Kasumi-1 (cell line): ENCODE measurements around the gene COA8.
"Not testable (repeated sequence)": the region's sequence is repeated elsewhere in the genome, so short reads cannot be mapped to it uniquely, and the experiment has no call there.

Experiments used
- DNase-seq, 2 experiments: peaks; one replicate each; lab custom pipeline; 2025; lab: John Stamatoyannopoulos, UW

COA8 gene

GRCh38 chr14:103574707-103575285, 12.0 kb downstream of the COA8 start:
- DNase-seq = no peak

- no peak for DNase-seq
Measured at GRCh38 chr14:103576371-103577024, 13.7 kb downstream of the COA8 start.

- no peak for DNase-seq
Measured at GRCh38 chr14:103578401-103579075, 15.8 kb downstream of the COA8 start.

GRCh38 chr14:103581206-103581605, 18.4 kb downstream of the COA8 start:
- DNase-seq = no peak

- DNase-seq = no peak
Measured at GRCh38 chr14:103581954-103582703, 19.4 kb downstream of the COA8 start.

- DNase-seq = no peak
Measured at GRCh38 chr14:103584326-103584915, 21.7 kb downstream of the COA8 start.

- no peak for DNase-seq
Measured at GRCh38 chr14:103593577-103593976, 30.8 kb downstream of the COA8 start.

GRCh38 chr14:103594265-103594664, 31.5 kb downstream of the COA8 start:
- DNase-seq = no peak

GRCh38 chr14:103597623-103598377, 35.0 kb downstream of the COA8 start:
- DNase-seq = no peak

GRCh38 chr14:103600503-103600902, 37.7 kb downstream of the COA8 start:
- no peak for DNase-seq

GRCh38 chr14:103604620-103605019, 41.9 kb downstream of the COA8 start:
- no peak for DNase-seq

GRCh38 chr14:103606963-103607668, 44.4 kb downstream of the COA8 start:
- DNase-seq = peak; percentile 94 to 98

- no peak for DNase-seq
Measured at GRCh38 chr14:103607822-103608221, 45.1 kb downstream of the COA8 start.

- not testable (repeated sequence) for DNase-seq
Measured at GRCh38 chr14:103609081-103609480, 46.3 kb downstream of the COA8 start.

GRCh38 chr14:103611215-103611614, 48.5 kb downstream of the COA8 start:
- no peak for DNase-seq

- DNase-seq = peak in 1 of 2 experiments; percentile 12
Measured at GRCh38 chr14:103613517-103613916, 50.8 kb downstream of the COA8 start.

- DNase-seq = no peak
Measured at GRCh38 chr14:103616635-103617300, 54.0 kb downstream of the COA8 start.

- no peak for DNase-seq
Measured at GRCh38 chr14:103619057-103619456, 56.3 kb downstream of the COA8 start.

- DNase-seq = no peak
Measured at GRCh38 chr14:103621860-103622259, 59.1 kb downstream of the COA8 start.

GRCh38 chr14:103623308-103623707, 60.5 kb downstream of the COA8 start:
- no peak for DNase-seq
